Stimulated activated CD8-positive, alpha-beta memory T cell treated with anti-CD3 and anti-CD28 coated beads, Interleukin-2, amount 100 ng/mL, for 48 hours (primary cell): ENCODE data around the gene EFCAB9.

Source experiments
- DNase-seq, 2 donors: peaks; one replicate each; pipeline ENCODE4 v3.0.0-alpha.2; 2020; ENCODE audit warnings: low read depth in 2 of 2

EFCAB9 gene

GRCh38 chr5:172235827-172236736 is 42.1 kb downstream of the EFCAB9 start:
- no peak for DNase-seq

- DNase-seq, result no peak
These were observed 44.4 kb downstream of the EFCAB9 start for GRCh38 chr5:172238334-172238733.

GRCh38 chr5:172243302-172243701 is 49.3 kb downstream of the EFCAB9 start:
- DNase-seq, result no peak

- DNase-seq, result no peak
These were observed 51.1 kb downstream of the EFCAB9 start for GRCh38 chr5:172245046-172245445.

GRCh38 chr5:172245703-172246125 is 51.7 kb downstream of the EFCAB9 start:
- no peak for DNase-seq

GRCh38 chr5:172248637-172249036 is 54.7 kb downstream of the EFCAB9 start:
- no peak for DNase-seq

- DNase-seq, result no peak
These were observed 57.4 kb downstream of the EFCAB9 start for GRCh38 chr5:172251419-172251818.

GRCh38 chr5:172252501-172252900 is 58.5 kb downstream of the EFCAB9 start:
- no peak for DNase-seq
